HEK293 (cell line): ENCODE data around the gene COPA.

Experiments used
- ELK4 ChIP-seq: IDR thresholded peaks from 2 replicates; pipeline ENCODE4 v1.6.1; 2011; ENCODE audit warnings: mild to moderate bottlenecking, low read depth, low read length, borderline replicate concordance
- GFI1B ChIP-seq: fragments of 450-650 bp; formaldehyde crosslinking; IDR thresholded peaks from 2 replicates; pipeline ENCODE4 v1.5.1; 2016; ENCODE audit warnings: missing biosample characterization, missing genetic modification characterization
- GLIS1 ChIP-seq: fragments of 450-650 bp; formaldehyde crosslinking; IDR thresholded peaks from 2 replicates; pipeline ENCODE4 v1.5.1; 2016; ENCODE audit warnings: missing biosample characterization, missing genetic modification characterization
- HOXC10 ChIP-seq: sonication (generic); formaldehyde crosslinking; IDR thresholded peaks from 2 replicates; pipeline ENCODE4 v1.8.1; 2023; ENCODE audit warnings: mild to moderate bottlenecking, missing genetic modification reagents
- IKZF3 ChIP-seq: fragments of 450-650 bp; IDR thresholded peaks from 2 replicates; pipeline ENCODE4 v1.5.0; 2018; ENCODE audit warnings: missing biosample characterization, mild to moderate bottlenecking, missing genetic modification characterization, moderate library complexity
- INSM2 ChIP-seq: fragments of 450-650 bp; formaldehyde crosslinking; IDR thresholded peaks from 2 replicates; pipeline ENCODE4 v1.5.1; 2016; ENCODE audit warnings: missing biosample characterization, missing genetic modification characterization
- KLF17 ChIP-seq: fragments of 450-650 bp; formaldehyde crosslinking; IDR thresholded peaks from 2 replicates; pipeline ENCODE4 v1.5.1; 2016; ENCODE audit warnings: missing biosample characterization, missing genetic modification characterization
- PATZ1 ChIP-seq: fragments of 450-650 bp; formaldehyde crosslinking; IDR thresholded peaks from 2 replicates; pipeline ENCODE4 v1.5.1; 2016; ENCODE audit warnings: missing biosample characterization, missing genetic modification characterization
- PRDM10 ChIP-seq: fragments of 450-650 bp; formaldehyde crosslinking; IDR thresholded peaks from 2 replicates; pipeline ENCODE4 v1.5.1; 2016; ENCODE audit warnings: missing biosample characterization, missing genetic modification characterization
- TCF7L2 ChIP-seq: IDR thresholded peaks from 2 replicates; pipeline ENCODE4 v1.6.1; 2011; ENCODE audit warnings: low read depth, mild to moderate bottlenecking, inconsistent platforms, low read length, moderate library complexity, borderline replicate concordance
- YY1 ChIP-seq: fragments of 450-650 bp; formaldehyde crosslinking; IDR thresholded peaks from 2 replicates; pipeline ENCODE4 v1.5.1; 2018; ENCODE audit warnings: missing biosample characterization, missing genetic modification characterization
- ZNF133 ChIP-seq: fragments of 450-650 bp; formaldehyde crosslinking; IDR thresholded peaks from 2 replicates; pipeline ENCODE4 v1.5.1; 2016; ENCODE audit warnings: missing biosample characterization, missing genetic modification characterization
- ZNF148 ChIP-seq: fragments of 450-650 bp; formaldehyde crosslinking; IDR thresholded peaks from 2 replicates; pipeline ENCODE4 v1.5.0; 2017; ENCODE audit warnings: missing biosample characterization, missing genetic modification characterization, borderline replicate concordance
- ZNF248 ChIP-seq: fragments of 450-650 bp; formaldehyde crosslinking; IDR thresholded peaks from 2 replicates; pipeline ENCODE4 v1.5.1; 2017; ENCODE audit warnings: missing biosample characterization, missing genetic modification characterization
- ZNF311 ChIP-seq: fragments of 450-650 bp; formaldehyde crosslinking; IDR thresholded peaks from 2 replicates; pipeline ENCODE4 v1.5.1; 2017; ENCODE audit warnings: missing biosample characterization, missing genetic modification characterization, borderline replicate concordance
- ZNF394 ChIP-seq: fragments of 450-650 bp; formaldehyde crosslinking; IDR thresholded peaks from 2 replicates; pipeline ENCODE4 v1.5.1; 2016; ENCODE audit warnings: missing biosample characterization, missing genetic modification characterization, mild to moderate bottlenecking, moderate library complexity, borderline replicate concordance
- ZNF423 ChIP-seq: fragments of 450-650 bp; formaldehyde crosslinking; IDR thresholded peaks from 2 replicates; pipeline ENCODE4 v1.5.1; 2016; ENCODE audit warnings: missing biosample characterization, missing genetic modification characterization
- ZNF544 ChIP-seq: fragments of 450-650 bp; formaldehyde crosslinking; IDR thresholded peaks from 2 replicates; pipeline ENCODE4 v1.5.0; 2017; ENCODE audit warnings: missing biosample characterization, missing genetic modification characterization
- ZNF561 ChIP-seq: fragments of 450-650 bp; IDR thresholded peaks from 2 replicates; pipeline ENCODE4 v1.5.1; 2018; ENCODE audit warnings: missing biosample characterization, missing genetic modification characterization, borderline replicate concordance
- ZNF580 ChIP-seq: fragments of 450-650 bp; formaldehyde crosslinking; IDR thresholded peaks from 2 replicates; pipeline ENCODE4 v1.5.1; 2016; ENCODE audit warnings: missing biosample characterization, missing genetic modification characterization
- ZNF658 ChIP-seq: fragments of 450-650 bp; formaldehyde crosslinking; IDR thresholded peaks from 2 replicates; pipeline ENCODE4; 2016; ENCODE audit warnings: missing biosample characterization, missing genetic modification characterization
- ZNF747 ChIP-seq: fragments of 450-650 bp; formaldehyde crosslinking; IDR thresholded peaks from 2 replicates; pipeline ENCODE4 v1.5.1; 2016; ENCODE audit warnings: missing biosample characterization, missing genetic modification characterization
- ZNF785 ChIP-seq: fragments of 450-650 bp; formaldehyde crosslinking; IDR thresholded peaks from 2 replicates; pipeline ENCODE4 v1.5.1; 2016; ENCODE audit warnings: missing biosample characterization, missing genetic modification characterization
- ZNF843 ChIP-seq: fragments of 450-650 bp; formaldehyde crosslinking; IDR thresholded peaks from 2 replicates; pipeline ENCODE4 v1.5.1; 2016; ENCODE audit warnings: missing biosample characterization, missing genetic modification characterization

COPA gene

GRCh38 chr1:160261893-160262794, 80.9 kb downstream of the COPA start, which contains the start of gene DCAF8 (continued):
- no peak for TF ChIP-seq ZNF148
- 0 out of 2 replicates have a peak, but pooled peaks have one; percentile 42 for TF ChIP-seq HOXC10
- TF ChIP-seq PATZ1 (tag by site-specific recombination): peak; percentile 92
- peak; percentile 97 for TF ChIP-seq YY1 (tag by site-specific recombination)
- no peak for TF ChIP-seq ZNF544 (tag by site-specific recombination)
- peak; percentile 85 for TF ChIP-seq IKZF3
- TF ChIP-seq PRDM10 (tag by site-specific recombination): peak; percentile 72
- peak; percentile 67; the same call in 1 of the 2 replicates for TF ChIP-seq GLIS1 (tag by site-specific recombination)
- no peak for TF ChIP-seq ZNF561
- no peak for TF ChIP-seq ZNF785 (tag by site-specific recombination)
- no peak for TF ChIP-seq ZNF248 (tag by site-specific recombination)
- peak; percentile 44; the same call in 1 of the 2 replicates for TF ChIP-seq ZNF423 (tag by site-specific recombination)
- no peak for TF ChIP-seq ZNF311
- TF ChIP-seq INSM2 (tag by site-specific recombination): peak; percentile 32; the same call in 1 of the 2 replicates
- no peak for TF ChIP-seq ZNF658 (tag by site-specific recombination)
- no peak for TF ChIP-seq ZNF133 (tag by site-specific recombination)
- TF ChIP-seq TCF7L2: no peak
- no peak for TF ChIP-seq ELK4
- no peak for TF ChIP-seq ZNF747 (tag by site-specific recombination)
- peak; percentile 97 for TF ChIP-seq KLF17 (tag by site-specific recombination)
- TF ChIP-seq GFI1B (tag by site-specific recombination): peak; percentile 70; the same call in 1 of the 2 replicates
- TF ChIP-seq ZNF394: 0 out of 2 replicates have a peak, but pooled peaks have one; percentile 38
- peak; percentile 80; the same call in 1 of the 2 replicates for TF ChIP-seq ZNF843 (tag by site-specific recombination)
- TF ChIP-seq ZNF580 (tag by site-specific recombination): no peak
